ENCODE data around the gene PCDHA6. TPM values are rescaled to one million over a fixed set of nuclear protein-coding genes. Genes with fewer than 3 reads are reported as not detected.
"Not testable (repeated sequence)": the region's sequence is repeated elsewhere in the genome, so short reads cannot be mapped to it uniquely, and the experiment has no call there.

The PCDHA6 gene
- total and polyA plus RNA-seq, 2 experiments from 2014 or later = 0.22 TPM; not detected in 1

DNA sequence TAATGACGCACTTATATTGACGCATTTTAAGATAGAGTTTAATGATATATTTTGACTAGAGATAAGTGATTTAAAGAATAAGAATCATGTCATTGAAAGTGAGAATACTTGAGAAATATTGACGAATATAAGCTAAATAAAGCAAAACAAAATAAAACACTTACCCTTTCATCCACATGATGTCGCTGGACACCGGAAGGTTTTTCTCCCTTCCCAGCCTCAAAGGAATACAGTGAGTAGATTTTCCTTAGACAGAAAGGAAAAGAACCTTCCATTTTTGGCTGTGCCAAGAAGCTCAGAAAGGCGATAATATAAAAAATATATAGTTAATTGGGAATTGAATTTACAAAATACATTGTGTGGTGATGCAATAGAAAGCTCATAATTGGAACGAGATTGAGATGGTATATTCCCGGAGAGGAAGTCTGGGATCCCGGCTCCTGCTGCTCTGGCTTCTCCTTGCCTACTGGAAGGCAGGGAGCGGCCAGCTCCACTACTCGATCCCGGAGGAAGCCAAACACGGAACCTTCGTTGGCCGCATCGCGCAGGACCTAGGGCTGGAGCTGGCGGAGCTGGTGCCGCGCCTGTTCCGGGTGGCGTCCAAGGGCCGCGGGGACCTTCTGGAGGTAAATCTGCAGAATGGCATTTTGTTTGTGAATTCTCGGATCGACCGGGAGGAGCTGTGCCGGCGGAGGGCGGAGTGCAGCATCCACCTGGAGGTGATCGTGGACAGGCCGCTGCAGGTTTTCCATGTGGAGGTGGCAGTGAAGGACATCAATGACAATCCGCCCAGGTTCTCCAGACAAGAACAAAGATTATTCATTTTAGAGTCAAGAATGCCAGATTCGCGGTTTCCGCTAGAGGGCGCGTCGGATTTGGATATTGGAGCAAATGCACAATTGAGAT, 6.1 kb upstream of the PCDHA6 start, which contains the start of gene PCDHA5:
Gene PCDHA5 (plus strand): TSS at position 239 of the 906 bp plus-strand sequence.
- H3K4me3 ChIP-seq = no peak within 1 kb of the TSS
- in situ Hi-C loops (cut with MboI) = no loop called here

DNA sequence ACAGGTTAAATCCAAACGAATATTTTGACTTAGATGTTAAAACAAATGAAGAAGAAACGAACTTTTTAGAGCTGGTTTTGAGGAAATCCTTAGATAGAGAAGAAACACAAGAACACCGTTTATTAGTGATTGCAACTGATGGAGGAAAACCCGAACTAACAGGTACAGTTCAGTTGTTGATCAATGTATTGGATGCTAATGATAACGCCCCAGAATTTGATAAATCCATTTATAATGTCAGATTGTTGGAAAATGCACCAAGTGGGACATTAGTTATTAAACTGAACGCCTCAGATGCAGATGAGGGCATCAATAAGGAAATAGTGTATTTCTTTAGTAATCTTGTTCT, 5.5 kb upstream of the PCDHA6 start:
- no peak overlapping the region for H3K4me3 ChIP-seq
- in situ Hi-C loops (cut with MboI) = no loop called here
- no peaks in the 10 kb centered on the region for H3K9me2 ChIP-seq (ENCODE audit: insufficient read depth)
- no peak overlapping the region for H2AFZ ChIP-seq
- H3K4me2 ChIP-seq (ENCODE audit: unreplicated experiment) = no peak overlapping the region
- H3F3A ChIP-seq (ENCODE audit: insufficient read depth) = no peaks in the 10 kb centered on the region
- H3K9ac ChIP-seq = no peak overlapping the region
- DNase-seq = no peak
- no peaks in the 10 kb centered on the region for H3K4me1 ChIP-seq (ENCODE audit: insufficient read depth)
- no peaks in the 10 kb centered on the region for H4K20me1 ChIP-seq (ENCODE audit: insufficient read depth)
- TF ChIP-seq EZH2phosphoT487 (IDR thresholded peaks at IDR 0.05; ENCODE audit: insufficient read depth, low read depth) = no peak
- no peaks in the 10 kb centered on the region for H3K27me3 ChIP-seq (replicated peaks; ENCODE audit: insufficient read depth)
- 16 to 21% methylated on average over 6 of the region's 6 CpGs for WGBS, 2 experiments (ENCODE audit: low coverage in 1 of 2, low lambda C conversion rate in 2 of 2, missing lambda C conversion rate in 2 of 2)
- no peaks in the 10 kb centered on the region for H3K79me2 ChIP-seq (ENCODE audit: insufficient read depth)
- H3K9me3 ChIP-seq (ENCODE audit: low read depth) = no peaks in the 10 kb centered on the region
- no peaks in the 10 kb centered on the region for H3K36me3 ChIP-seq (ENCODE audit: low read depth)
- H3K27ac ChIP-seq = no peak overlapping the region

More for the DNA sequence above, 6.1 kb upstream of the PCDHA6 start, which contains the start of gene PCDHA5:
- H3F3A ChIP-seq (ENCODE audit: insufficient read depth) = no peaks in the 10 kb centered on the region
- TF ChIP-seq EZH2 (IDR thresholded peaks at IDR 0.05; ENCODE audit: insufficient read depth, poor library complexity, severe bottlenecking) (no peak), EZH2phosphoT487 (IDR thresholded peaks at IDR 0.05; ENCODE audit: insufficient read depth, low read depth) (no peak)
- H3K4me2 ChIP-seq (ENCODE audit: unreplicated experiment) = no peak within 1 kb of the TSS
- H3K9ac ChIP-seq = no peak within 1 kb of the TSS
- no peaks in the 10 kb centered on the region for H3K4me1 ChIP-seq (ENCODE audit: insufficient read depth)
- H3K36me3 ChIP-seq (ENCODE audit: low read depth) = no peaks in the 10 kb centered on the region
- peak; percentile 34 for DNase-seq
- no peaks in the 10 kb centered on the region for H3K27me3 ChIP-seq (replicated peaks; ENCODE audit: insufficient read depth)
- no peak within 1 kb of the TSS for H3K27ac ChIP-seq
- no peaks in the 10 kb centered on the region for H3K79me2 ChIP-seq (ENCODE audit: insufficient read depth)
- H2AFZ ChIP-seq = no peak within 1 kb of the TSS
- H3K9me2 ChIP-seq (ENCODE audit: insufficient read depth) = no peaks in the 10 kb centered on the region
- no peaks in the 10 kb centered on the region for H3K9me3 ChIP-seq (ENCODE audit: low read depth)
- no peaks in the 10 kb centered on the region for H4K20me1 ChIP-seq (ENCODE audit: insufficient read depth)
- 26 to 29% methylated on average over 37 to 39 of the region's 39 CpGs for WGBS, 2 experiments (ENCODE audit: low coverage in 1 of 2, low lambda C conversion rate in 2 of 2, missing lambda C conversion rate in 2 of 2)

DNA sequence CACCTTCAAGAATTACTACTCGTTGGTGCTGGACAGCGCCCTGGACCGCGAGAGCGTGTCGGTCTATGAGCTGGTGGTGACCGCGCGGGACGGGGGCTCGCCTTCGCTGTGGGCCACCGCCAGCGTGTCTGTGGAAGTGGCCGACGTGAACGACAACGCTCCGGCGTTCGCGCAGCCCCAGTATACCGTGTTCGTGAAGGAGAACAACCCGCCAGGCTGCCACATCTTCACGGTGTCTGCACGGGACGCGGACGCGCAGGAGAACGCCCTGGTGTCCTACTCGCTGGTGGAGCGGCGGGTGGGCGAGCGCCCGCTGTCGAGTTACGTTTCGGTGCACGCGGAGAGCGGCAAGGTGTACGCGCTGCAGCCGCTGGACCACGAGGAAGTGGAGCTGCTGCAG, 4.8 kb upstream of the PCDHA6 start:
- H3K4me1 ChIP-seq (ENCODE audit: insufficient read depth); H2AFZ ChIP-seq; H4K20me1 ChIP-seq (ENCODE audit: insufficient read depth); DNase-seq; H3F3A ChIP-seq (ENCODE audit: insufficient read depth); H3K79me2 ChIP-seq (ENCODE audit: insufficient read depth); H3K27ac ChIP-seq; H3K27me3 ChIP-seq (replicated peaks; ENCODE audit: insufficient read depth); in situ Hi-C loops (cut with MboI); H3K9me2 ChIP-seq (ENCODE audit: insufficient read depth); H3K9me3 ChIP-seq (ENCODE audit: low read depth); H3K36me3 ChIP-seq (ENCODE audit: low read depth); H3K9ac ChIP-seq; H3K4me3 ChIP-seq; H3K4me2 ChIP-seq (ENCODE audit: unreplicated experiment): not testable (repeated sequence)
- WGBS, 2 experiments (ENCODE audit: low coverage in 1 of 2, low lambda C conversion rate in 2 of 2, missing lambda C conversion rate in 2 of 2) = 41 to 43% methylated on average over 36 to 48 of the region's 48 CpGs

DNA sequence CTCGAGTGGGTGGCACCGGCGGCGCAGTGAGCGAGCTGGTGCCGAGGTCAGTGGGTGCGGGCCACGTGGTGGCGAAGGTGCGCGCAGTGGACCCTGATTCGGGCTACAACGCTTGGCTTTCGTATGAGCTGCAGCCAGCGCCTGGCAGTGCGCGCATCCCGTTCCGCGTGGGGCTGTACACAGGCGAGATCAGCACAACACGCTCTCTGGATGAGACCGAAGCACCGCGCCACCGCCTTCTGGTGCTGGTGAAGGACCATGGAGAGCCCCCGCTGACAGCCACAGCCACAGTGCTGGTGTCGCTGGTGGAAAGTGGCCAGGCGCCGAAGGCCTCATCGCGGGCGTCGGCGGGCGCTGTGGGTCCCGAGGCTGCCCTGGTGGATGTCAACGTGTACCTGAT, 4.3 kb upstream of the PCDHA6 start:
- Histone ChIP-seq H3K9me3 (ENCODE audit: low read depth) (no peaks in the 10 kb centered on the region), H3K4me2 (ENCODE audit: unreplicated experiment) (no peak overlapping the region), H3K9me2 (ENCODE audit: insufficient read depth) (no peaks in the 10 kb centered on the region), H3K9ac (no peak overlapping the region), H3K4me1 (ENCODE audit: insufficient read depth) (no peaks in the 10 kb centered on the region), H3K4me3 (no peak overlapping the region), H4K20me1 (ENCODE audit: insufficient read depth) (no peaks in the 10 kb centered on the region), H3K27me3 (replicated peaks; ENCODE audit: insufficient read depth) (no peaks in the 10 kb centered on the region), H3K36me3 (ENCODE audit: low read depth) (no peaks in the 10 kb centered on the region), H3K79me2 (ENCODE audit: insufficient read depth) (no peaks in the 10 kb centered on the region), H3F3A (ENCODE audit: insufficient read depth) (no peaks in the 10 kb centered on the region), H2AFZ (no peak overlapping the region), H3K27ac (no peak overlapping the region)
- in situ Hi-C loops (cut with MboI) = no loop called here
- no peak for DNase-seq
- WGBS, 2 experiments (ENCODE audit: low coverage in 1 of 2, low lambda C conversion rate in 2 of 2, missing lambda C conversion rate in 2 of 2) = 55 to 58% methylated on average over 33 to 38 of the region's 38 CpGs
- TF ChIP-seq EZH2 (IDR thresholded peaks at IDR 0.05; ENCODE audit: insufficient read depth, poor library complexity, severe bottlenecking) (no peak), EZH2phosphoT487 (IDR thresholded peaks at IDR 0.05; ENCODE audit: insufficient read depth, low read depth) (no peak)

Measured in GM23248 (cell line).